ENCODE measurements around the gene ASAP3. TPM values are rescaled to one million over a fixed set of nuclear protein-coding genes. Genes with fewer than 3 reads are reported as not detected.

Gene ASAP3
- total and polyA plus RNA-seq, 9 of the 15 experiments (the other 6 are each of a cell fraction or from before 2014, with no cell fraction given), result 1.7 to 31.2 (median 17.4) TPM

- TF ChIP-seq POLR2AphosphoS2 (IDR thresholded peaks at IDR 0.05; ENCODE audit: low read length) (no peak), FOXM1 (IDR thresholded peaks at IDR 0.05; ENCODE audit: low read depth) (no peak), FOXM1 (CRISPR knock-in tag; IDR thresholded peaks at IDR 0.05; ENCODE audit: low read depth) (no peak), ZFP1 (CRISPR knock-in tag; IDR thresholded peaks at IDR 0.05) (no peak), SRF (CRISPR knock-in tag; IDR thresholded peaks at IDR 0.05) (no peak), MED1 (CRISPR knock-in tag; IDR thresholded peaks at IDR 0.05; ENCODE audit: borderline replicate concordance) (no peak), ARNT (IDR thresholded peaks at IDR 0.05) (0 out of 4 replicates have a peak, but pooled peaks of 1 of the 2 experiments have one; percentile 60), STAT6 (CRISPR knock-in tag; IDR thresholded peaks at IDR 0.05) (no peak), ZBTB1 (CRISPR knock-in tag; IDR thresholded peaks at IDR 0.05; ENCODE audit: borderline replicate concordance, low read depth) (no peak), ARID2 (IDR thresholded peaks at IDR 0.05) (no peak), CHD1 (IDR thresholded peaks at IDR 0.05; ENCODE audit: low read length) (no peak), SMARCC2 (IDR thresholded peaks at IDR 0.05; ENCODE audit: low read depth) (peak; percentile 69; the same call in 1 of the 2 replicates), BRF1 (IDR thresholded peaks at IDR 0.05; ENCODE audit: borderline replicate concordance, extremely low read depth, insufficient read length) (no peak), ETV5 (CRISPR knock-in tag; IDR thresholded peaks at IDR 0.05; ENCODE audit: low read depth) (peak; percentile 57; the same call in 1 of the 2 replicates)
- TF ChIP-seq, protein P1, sequence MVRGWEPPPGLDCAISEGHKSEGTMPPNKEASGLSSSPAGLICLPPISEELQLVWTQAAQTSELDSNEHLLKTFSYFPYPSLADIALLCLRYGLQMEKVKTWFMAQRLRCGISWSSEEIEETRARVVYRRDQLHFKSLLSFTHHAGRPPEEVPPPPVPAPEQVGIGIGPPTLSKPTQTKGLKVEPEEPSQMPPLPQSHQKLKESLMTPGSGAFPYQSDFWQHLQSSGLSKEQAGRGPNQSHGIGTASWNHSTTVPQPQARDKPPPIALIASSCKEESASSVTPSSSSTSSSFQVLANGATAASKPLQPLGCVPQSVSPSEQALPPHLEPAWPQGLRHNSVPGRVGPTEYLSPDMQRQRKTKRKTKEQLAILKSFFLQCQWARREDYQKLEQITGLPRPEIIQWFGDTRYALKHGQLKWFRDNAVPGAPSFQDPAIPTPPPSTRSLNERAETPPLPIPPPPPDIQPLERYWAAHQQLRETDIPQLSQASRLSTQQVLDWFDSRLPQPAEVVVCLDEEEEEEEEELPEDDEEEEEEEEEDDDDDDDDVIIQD (CRISPR knock-in tag; IDR thresholded peaks at IDR 0.05), result no peak
These were observed 99.5 kb downstream of the ASAP3 start (continued) for GRCh38 chr1:23384312-23385058.
